Activated effector memory CD4-positive, alpha-beta T cell treated with Interleukin-2 at 50 U/mL for 16 hours (primary cell): ENCODE measurements around the gene RAPGEF6.
"Not testable (repeated sequence)": the region's sequence is repeated elsewhere in the genome, so short reads cannot be mapped to it uniquely, and the experiment has no call there.

Experiments used
- DNase-seq: peaks from one replicate; pipeline ENCODE4 v3.0.0-alpha.2; 2020

Gene RAPGEF6

GRCh38 chr5:131382407-131383395, 252.3 kb downstream of the RAPGEF6 start:
- peak; percentile 25 for DNase-seq

DNA sequence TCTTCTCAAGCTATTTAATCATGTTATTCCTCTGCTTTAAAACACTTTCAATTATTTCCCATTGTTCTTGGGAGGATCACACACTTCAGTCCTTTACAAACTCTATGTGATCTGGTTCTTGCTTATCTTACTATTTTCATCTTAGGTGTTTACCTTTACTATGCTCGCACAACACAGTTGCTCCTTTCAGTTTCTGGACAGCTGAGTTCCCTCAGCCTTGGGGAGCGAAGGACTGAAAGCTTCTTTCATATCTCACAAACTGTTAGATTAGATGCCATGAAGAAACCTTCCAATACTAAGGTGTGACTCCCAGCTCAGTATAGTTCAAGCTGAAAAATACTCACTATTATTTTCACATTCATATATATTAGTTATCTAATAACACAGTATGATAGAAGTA, 253.3 kb downstream of the RAPGEF6 start:
- DNase-seq, result no peak

- DNase-seq, result no peak
These were observed 254.0 kb downstream of the RAPGEF6 start for GRCh38 chr5:131381021-131381420.

GRCh38 chr5:131380238-131380637, 254.8 kb downstream of the RAPGEF6 start:
- DNase-seq, result not testable (repeated sequence)

DNA sequence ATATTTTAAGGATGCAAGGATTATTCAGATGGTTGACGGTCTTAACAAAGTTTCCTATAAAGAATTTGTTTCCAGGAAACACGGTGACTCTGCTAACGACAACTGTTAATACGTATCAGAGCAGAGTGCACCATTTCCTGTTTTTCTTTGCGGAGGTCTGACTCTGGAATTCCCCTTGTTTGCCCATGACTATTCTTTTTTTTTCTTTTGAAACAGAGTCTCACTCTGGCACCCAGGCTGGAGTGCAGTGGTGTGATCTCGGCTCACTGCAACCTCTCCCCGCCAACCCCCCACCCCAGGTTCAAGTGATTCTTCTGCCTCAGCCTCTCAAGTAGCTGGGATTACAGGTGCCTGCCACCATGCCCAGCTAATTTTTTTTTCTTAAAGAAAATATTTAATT, 255.3 kb downstream of the RAPGEF6 start:
- DNase-seq, result peak; percentile 55

GRCh38 chr5:131378721-131379541, 256.1 kb downstream of the RAPGEF6 start:
- DNase-seq, result no peak

GRCh38 chr5:131377785-131378325, 257.2 kb downstream of the RAPGEF6 start:
- DNase-seq, result no peak

DNA sequence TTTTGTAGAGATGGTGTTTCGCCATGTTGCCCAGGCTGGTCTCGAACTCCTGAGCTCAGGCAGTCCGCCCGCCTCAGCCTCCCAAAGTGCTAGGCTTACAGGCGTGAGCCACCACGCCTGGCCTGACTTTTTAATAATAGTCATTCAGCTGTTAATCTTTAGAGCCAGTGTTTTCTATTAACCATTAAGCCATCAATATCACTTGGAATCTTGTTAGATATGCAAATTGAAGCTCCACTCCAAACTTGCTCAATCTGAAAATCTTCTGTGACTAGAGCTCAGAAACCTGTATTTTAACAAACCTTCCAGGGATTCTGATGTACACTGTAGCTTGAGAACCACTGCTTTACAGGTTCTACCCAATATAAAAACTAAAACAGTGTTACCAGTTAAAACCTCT, 257.7 kb downstream of the RAPGEF6 start:
- DNase-seq, result no peak

DNA sequence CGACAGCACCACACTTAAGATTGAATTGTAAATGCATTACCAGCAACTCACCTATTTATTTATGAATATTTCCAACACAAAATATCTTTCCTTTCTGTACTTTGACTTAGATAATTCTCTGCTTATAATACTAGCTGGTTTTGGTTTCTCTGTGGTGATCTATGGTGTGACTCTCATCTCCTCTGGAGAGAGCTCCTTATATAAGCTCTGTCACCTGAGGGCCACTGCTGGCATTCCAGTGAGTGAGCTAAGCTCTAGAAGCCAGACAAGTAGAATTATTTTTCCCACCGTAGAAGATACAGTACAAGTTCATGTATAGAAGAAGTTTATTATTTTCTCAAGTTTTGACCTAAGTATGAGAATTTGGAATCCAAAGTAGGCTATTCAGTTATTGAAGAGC, 259.7 kb downstream of the RAPGEF6 start:
- no peak for DNase-seq
